Progenitor cell of endocrine pancreas (in vitro differentiated cells): ENCODE measurements around the gene KRTAP12-2. TPM values are rescaled to one million over a fixed set of nuclear protein-coding genes. Genes with fewer than 3 reads are reported as not detected.

Experiments used
- DNase-seq: peaks from one replicate; pipeline ENCODE4 v3.0.0; 2021; ENCODE audit warnings: low spot score; ENCODE audit not compliant: unreplicated experiment
- H3K27ac Mint-ChIP-seq: 2 replicates; pipeline ENCODE4 v1.8.0; 2021; ENCODE audit warnings: mild to moderate bottlenecking, moderate library complexity, mixed read lengths
- H3K27me3 Mint-ChIP-seq: 2 replicates; pipeline ENCODE4 v1.8.0; 2021; ENCODE audit warnings: mixed read lengths
- H3K36me3 Mint-ChIP-seq: 2 replicates; pipeline ENCODE4 v1.8.0; 2022; ENCODE audit warnings: mixed read lengths; ENCODE audit not compliant: insufficient read depth
- H3K4me1 Mint-ChIP-seq: 2 replicates; pipeline ENCODE4 v1.8.0; 2021; ENCODE audit warnings: low read depth, mixed read lengths
- H3K4me3 Mint-ChIP-seq: 2 replicates; pipeline ENCODE4 v1.8.0; 2021; ENCODE audit warnings: low read depth, mild to moderate bottlenecking, moderate library complexity, mixed read lengths
- H3K9me3 Mint-ChIP-seq: 2 replicates; pipeline ENCODE4 v1.8.0; 2021; ENCODE audit warnings: low read depth, mixed read lengths
- total RNA-seq: library from RNA; stranded (reverse); gene quantifications from 2 replicates; pipeline ENCODE4 v1.2.1, GENCODE V29; 2021
- TF ChIP-seq, protein P1 (sequence below): fragments of 200-600 bp; sonication (generic); IDR thresholded peaks from one replicate; pipeline ENCODE4 v1.5.0; 2021; ENCODE audit warnings: antibody characterized with exemption, mild to moderate bottlenecking; ENCODE audit not compliant: unreplicated experiment

The KRTAP12-2 gene
- total RNA-seq, 1 donor from 2014 or later = not detected

- TF ChIP-seq, protein P1, sequence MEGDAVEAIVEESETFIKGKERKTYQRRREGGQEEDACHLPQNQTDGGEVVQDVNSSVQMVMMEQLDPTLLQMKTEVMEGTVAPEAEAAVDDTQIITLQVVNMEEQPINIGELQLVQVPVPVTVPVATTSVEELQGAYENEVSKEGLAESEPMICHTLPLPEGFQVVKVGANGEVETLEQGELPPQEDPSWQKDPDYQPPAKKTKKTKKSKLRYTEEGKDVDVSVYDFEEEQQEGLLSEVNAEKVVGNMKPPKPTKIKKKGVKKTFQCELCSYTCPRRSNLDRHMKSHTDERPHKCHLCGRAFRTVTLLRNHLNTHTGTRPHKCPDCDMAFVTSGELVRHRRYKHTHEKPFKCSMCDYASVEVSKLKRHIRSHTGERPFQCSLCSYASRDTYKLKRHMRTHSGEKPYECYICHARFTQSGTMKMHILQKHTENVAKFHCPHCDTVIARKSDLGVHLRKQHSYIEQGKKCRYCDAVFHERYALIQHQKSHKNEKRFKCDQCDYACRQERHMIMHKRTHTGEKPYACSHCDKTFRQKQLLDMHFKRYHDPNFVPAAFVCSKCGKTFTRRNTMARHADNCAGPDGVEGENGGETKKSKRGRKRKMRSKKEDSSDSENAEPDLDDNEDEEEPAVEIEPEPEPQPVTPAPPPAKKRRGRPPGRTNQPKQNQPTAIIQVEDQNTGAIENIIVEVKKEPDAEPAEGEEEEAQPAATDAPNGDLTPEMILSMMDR = no peak
- H3K9me3 Mint-ChIP-seq = peaks cover 3% of the 10 kb centered on the region
- no peak overlapping the region for H3K4me3 Mint-ChIP-seq
- H3K4me1 Mint-ChIP-seq = peaks cover 12% of the 10 kb centered on the region
- no peak for DNase-seq
- H3K36me3 Mint-ChIP-seq = no peaks in the 10 kb centered on the region
- H3K27ac Mint-ChIP-seq = no peak overlapping the region
- H3K27me3 Mint-ChIP-seq = peaks cover 93% of the 10 kb centered on the region
Measured at GRCh38 chr21:44708866-44709425, 42.2 kb upstream of the KRTAP12-2 start.

DNA sequence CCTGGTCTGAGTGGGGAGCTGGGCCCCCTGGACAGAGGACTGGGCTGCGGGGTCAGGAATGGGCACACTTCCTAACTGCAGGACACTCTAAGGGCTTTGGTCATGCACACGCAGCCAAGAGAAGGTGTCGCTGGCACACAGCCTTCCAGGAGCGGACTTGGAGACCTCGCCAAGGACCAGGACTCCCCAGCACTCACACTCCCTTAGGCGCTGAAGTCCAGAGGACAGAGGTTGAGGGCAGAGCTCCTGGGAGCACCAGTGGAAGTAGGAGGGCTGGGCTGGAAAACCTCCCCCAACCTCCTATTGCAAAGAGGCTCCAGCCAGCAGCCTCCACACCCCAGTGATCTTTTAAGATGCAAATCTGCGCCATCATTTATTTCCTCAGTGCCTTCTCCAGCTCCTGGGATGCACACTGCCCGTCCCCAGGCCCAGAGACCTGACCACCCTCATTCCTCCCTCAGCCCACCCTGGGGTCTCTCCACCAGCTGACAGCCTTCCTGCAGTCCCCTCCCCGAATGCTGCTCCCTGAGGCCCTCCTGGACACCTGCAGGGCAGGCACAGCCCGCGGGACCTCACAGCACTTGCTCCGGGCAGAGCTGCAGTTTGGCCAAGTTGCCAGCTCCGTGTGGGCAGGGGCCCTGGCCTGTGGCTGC, 41.6 kb upstream of the KRTAP12-2 start:
- Mint-ChIP-seq H3K36me3 (no peaks in the 10 kb centered on the region), H3K27ac (no peak overlapping the region), H3K4me3 (no peak overlapping the region), H3K4me1 (peaks cover 12% of the 10 kb centered on the region), H3K27me3 (peaks cover 90% of the 10 kb centered on the region), H3K9me3 (peaks cover 3% of the 10 kb centered on the region)
- TF ChIP-seq, protein P1 = no peak
- DNase-seq = no peak

DNA sequence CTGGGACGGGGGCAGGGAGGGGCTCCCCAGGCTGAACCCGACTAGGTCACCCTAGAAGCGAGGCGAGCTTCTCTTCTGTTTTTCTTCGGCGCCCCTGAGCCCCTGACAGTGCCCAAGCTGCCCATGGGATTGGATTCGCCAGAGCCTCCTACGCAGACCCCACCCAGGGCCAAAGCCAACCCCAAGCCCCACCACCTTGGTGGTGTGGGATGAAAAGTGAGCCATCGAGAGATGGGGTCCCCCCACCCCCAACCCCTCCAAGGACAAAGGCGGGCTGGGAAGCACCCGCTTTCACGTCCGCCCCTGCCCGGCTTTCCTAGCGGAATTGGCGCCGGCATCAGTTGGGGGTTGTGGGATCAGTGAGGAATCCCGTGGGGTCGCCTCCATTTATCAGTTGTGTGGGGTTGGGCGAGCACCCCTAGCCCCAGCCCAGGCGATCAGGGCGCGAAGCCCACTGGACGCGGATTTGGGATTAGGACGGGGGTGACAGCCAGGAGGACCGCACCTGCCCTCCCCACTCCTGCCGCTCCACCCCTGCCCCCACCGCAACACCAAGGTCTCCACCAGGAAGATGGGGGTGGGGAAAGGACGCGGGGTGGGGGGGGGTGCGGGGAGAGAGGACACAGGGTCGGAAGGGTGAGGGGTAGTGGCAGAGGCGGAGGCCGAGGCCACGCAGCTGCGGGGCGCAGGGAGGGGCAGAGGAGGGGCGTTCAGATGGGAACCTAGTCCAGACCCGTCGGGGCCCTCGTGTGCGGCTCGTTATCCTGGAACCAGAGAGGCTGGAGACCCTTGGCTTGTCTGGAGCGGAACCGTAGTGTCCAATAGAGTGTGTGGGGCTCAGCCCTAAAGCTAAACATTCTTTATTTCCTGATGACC, 40.2 kb upstream of the KRTAP12-2 start:
- Mint-ChIP-seq H3K4me3 (no peak overlapping the region), H3K27me3 (peaks cover 90% of the 10 kb centered on the region), H3K27ac (no peak overlapping the region), H3K4me1 (peaks cover 15% of the 10 kb centered on the region), H3K9me3 (peaks cover 3% of the 10 kb centered on the region), H3K36me3 (no peaks in the 10 kb centered on the region)
- DNase-seq = no peak
- TF ChIP-seq, protein P1 = no peak

DNA sequence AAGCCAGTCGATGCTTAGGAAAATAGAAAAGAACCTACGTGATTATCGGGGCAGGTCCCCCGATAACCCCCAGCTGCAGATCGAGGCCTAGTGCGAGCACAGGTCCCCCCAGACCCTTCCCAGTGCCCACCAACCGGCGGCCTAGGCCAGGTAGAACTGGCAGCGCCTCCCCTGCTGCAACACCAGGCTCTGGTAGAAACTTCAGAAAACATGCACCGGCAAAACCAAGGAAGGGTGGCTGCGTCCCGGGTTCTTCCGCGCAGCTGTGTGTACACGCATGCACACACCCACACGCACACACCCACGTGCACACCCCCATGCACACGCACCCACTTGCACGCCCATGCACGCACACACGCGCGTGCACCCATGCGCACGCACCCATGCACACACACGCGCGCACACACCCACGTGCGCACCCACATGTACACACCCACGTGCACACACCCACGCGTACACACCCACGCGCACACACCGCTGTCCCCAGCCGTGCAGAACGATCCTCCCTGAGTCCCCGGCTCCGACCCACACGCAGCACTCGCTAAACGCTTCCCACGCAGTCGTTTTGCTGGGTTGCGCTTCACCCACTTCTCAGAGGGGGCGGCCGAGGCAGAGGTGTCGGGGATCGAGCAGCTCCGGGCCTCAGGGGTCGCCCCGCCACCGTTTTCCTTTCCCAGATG, 39.4 kb upstream of the KRTAP12-2 start:
- no peak for DNase-seq
- Mint-ChIP-seq H3K4me3 (no peak overlapping the region), H3K27me3 (peaks cover 89% of the 10 kb centered on the region), H3K9me3 (peaks cover 3% of the 10 kb centered on the region), H3K27ac (no peak overlapping the region), H3K4me1 (peaks cover 10% of the 10 kb centered on the region), H3K36me3 (no peaks in the 10 kb centered on the region)
- TF ChIP-seq, protein P1 = no peak

DNA sequence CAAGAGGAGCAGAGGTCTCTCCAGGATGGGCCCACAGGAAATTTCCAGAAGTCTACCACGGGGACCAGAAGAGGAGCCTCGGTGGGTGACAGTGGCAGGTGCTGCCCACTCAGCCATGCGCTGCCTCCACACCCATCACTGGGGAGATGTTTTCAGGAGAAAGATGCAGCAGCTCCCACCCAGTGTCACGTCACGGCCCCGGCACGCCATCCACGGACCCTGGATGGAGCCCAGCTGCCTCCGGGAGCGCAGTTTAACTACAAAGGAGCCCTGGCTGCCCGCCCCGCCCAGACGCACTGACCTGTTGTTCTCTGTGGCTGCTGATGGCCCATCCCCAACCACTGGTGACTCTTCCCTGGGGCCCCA, 37.9 kb upstream of the KRTAP12-2 start:
- H3K4me1 Mint-ChIP-seq = peaks cover 5% of the 10 kb centered on the region
- TF ChIP-seq, protein P1 = no peak
- H3K27me3 Mint-ChIP-seq = peaks cover 89% of the 10 kb centered on the region
- no peak overlapping the region for H3K4me3 Mint-ChIP-seq
- DNase-seq = no peak
- no peaks in the 10 kb centered on the region for H3K36me3 Mint-ChIP-seq
- peaks cover 3% of the 10 kb centered on the region for H3K9me3 Mint-ChIP-seq
- no peak overlapping the region for H3K27ac Mint-ChIP-seq
